CD4-positive, alpha-beta T cell treated with Interleukin-2 at 100 ng/mL for 4 hours (primary cell): ENCODE data around the gene SH3BP4.

Source experiments
- DNase-seq: peaks from one replicate; pipeline ENCODE4 v3.0.0-alpha.2; 2020; ENCODE audit warnings: low spot score

Gene SH3BP4

GRCh38 chr2:234951664-234952269 is at the start of gene SH3BP4:
SH3BP4 (plus strand) TSS chr2:234952017; CDS start chr2:235035003, 82,986 bp downstream.
- DNase-seq: no peak

DNA sequence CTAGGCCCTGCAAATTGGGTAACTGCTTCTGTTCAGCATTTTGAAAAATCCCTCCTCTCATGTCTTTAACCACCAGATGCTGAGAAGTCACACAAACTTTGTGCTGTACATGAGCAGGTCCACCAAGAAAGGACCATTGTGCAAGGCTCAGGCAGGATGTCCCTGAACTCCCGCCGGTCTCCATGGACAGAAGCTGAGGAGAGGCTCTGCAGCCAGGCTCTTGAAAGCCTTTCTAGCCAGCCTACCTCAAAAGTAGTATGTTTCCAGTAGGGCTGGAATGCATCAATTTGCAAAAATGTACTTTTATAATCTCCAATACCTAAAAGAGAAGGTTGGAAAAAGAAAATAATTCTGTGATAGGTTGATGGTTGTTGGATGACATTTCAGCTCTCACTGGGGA is 47.0 kb upstream of the SH3BP4 start:
- no peak for DNase-seq

DNA sequence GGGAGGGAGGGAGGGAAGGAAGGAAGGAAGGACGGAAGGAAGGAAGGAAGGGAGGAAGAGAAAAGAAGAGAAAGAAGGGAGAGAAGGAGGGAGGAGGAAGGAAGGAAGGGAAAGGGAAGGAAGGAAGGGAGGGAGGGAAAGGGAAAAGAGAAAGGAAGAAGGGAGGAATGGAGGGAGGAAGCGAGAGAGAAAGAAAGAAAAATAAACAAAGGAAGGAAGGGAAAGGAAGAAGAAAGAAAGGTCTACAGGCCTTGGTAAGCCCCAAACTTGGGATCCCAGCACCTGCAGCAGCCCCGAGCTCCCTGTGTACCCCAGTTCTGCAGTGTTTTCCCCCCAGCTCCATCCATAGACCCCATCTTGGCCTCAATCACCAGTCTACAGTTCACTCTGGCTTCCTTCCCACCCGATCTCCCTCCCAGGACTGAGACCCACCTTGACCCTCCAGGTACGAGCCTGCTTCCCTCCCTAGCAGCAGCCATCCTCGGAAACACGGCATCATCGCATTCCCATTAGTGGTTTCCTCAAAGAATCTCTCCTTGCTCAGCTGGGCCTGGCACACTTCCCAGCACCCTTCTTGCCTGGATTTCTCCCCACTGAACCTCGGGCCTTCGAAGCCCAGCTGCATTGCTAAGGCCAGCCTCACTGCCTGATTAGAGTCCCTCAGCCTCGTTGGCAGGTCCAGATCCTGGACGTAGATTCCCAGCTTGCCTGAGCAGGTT is 46.1 kb upstream of the SH3BP4 start:
- DNase-seq: no peak

GRCh38 chr2:234910186-234910679 is 41.6 kb upstream of the SH3BP4 start:
- no peak for DNase-seq

DNA sequence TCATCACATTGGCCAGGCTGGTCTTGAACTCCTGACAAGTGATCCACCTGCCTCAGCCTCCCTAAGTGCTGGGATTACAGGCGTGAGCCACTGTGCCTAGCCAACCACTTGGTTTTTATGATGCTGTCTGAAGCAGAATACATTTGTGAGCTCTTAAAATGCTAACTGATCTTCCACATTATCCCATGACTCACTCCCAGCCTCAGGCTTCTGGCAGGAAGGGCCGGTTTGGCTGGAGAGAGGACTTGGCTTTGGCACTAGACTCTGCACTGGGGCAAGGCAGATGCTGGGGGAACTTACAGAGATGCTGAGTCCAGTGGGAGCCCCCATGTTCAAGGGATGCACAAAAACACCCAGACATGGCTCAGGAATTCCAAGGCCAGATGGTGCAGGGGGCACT is 40.5 kb upstream of the SH3BP4 start:
- no peak for DNase-seq

DNA sequence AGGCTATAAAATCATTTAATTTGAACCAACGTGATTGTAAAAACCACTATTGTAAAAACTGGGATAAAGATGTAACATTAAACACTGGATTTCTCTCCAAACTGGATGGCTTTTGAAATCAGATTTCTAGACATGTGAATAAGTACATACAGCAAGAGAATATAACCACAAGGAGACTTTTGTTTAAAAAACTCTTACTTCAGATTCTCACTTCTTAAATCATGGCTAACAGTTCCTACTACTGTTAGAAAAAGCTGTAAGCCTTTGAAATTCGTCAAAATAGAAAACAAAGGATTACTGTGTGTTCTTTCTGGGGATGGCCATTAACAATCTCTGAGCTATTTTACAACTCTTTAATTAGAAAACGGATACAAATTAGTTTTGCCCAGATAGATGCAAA is 39.4 kb upstream of the SH3BP4 start:
- DNase-seq: no peak

- DNase-seq: no peak
Observed at GRCh38 chr2:234913208-234913626, 38.6 kb upstream of the SH3BP4 start.

DNA sequence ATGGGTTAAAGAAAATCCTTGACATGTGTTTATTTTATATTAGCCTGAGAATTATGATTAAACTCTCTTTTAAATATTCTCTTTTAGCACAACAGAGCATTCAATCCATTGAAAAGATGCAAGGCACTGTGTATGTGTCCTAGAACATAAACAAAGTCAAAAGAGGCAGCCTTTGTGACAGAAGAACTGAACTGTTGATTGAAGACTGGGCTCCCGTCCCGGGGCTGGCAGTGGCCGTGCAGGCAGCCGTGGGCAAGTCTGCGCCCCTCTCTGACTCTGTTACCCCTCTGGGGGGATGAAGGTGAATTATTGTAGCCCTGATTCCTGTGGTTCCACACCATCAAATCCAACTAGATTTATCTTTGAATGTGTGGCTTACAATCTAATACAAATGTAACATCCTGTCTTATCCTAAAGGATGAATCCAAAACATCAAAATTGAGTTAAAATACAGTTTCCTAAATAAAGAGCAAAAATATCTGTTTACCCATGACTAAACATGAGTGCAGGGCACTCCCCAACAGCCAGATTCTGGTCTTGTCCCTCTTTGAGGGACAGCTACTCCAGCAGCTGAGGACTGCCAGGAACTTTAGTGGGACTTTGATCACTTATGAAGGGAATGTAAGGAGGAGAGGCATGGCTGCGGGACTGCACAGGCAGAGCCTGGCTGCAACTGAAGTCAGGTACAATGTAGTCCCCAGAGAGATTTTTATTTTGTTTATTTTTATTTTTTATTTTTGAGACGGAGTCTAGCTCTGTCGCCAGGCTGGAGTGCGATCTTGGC is 37.3 kb upstream of the SH3BP4 start:
- DNase-seq: no peak

DNA sequence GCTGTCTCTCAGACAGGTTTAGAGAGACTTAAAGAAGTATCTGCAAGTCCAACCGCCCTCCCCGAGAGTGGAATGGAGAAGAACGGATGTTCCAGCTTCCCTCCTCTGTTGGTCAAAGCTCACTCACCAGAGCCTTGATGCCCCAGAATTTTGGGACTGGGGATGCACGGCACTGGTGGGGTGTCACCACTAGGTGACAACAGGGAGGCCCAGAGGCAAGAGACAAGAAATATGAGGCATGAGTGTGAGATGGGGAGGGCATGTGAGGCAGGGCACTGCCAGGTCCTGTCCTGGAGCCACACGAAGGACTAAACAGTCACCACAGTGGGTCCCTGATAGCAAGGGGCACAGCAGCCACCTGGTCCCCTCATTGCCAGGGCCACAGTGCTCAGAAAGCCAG is 35.1 kb upstream of the SH3BP4 start:
- no peak for DNase-seq

DNA sequence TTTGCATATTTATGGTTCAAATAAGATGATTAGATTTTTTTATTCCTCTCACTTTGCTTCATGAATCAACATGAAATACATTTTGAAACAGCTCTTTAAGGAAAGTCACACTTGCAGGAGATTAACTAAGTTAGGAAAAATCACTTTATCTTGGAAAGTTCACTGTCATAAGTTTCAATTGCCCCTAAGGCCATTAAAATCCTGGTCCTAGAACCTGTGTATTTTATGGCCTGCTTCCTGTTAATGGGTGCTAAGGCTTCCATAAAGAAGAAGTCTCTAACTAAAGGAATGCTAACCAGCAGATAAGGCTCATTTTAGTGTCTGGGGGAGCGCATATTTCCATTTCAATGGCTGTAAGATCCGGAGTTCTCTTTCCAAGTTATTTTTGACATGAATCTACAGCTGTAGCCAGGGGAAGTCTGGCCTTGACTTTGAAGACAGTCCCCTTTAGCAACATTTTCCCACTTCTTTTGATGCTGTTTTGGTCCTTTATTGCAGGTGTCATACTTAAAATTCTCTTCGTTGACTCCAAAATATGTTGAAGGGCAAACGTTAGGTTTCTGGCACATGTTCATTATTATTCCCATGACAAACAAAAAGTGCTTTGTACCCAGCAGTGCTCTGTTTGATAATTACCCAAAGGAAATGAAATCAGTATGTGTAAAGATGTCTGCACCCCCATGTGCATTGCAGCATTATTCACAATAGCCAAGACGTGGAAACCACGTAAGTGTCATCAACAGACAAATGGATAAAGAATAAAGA is 34.4 kb upstream of the SH3BP4 start:
- DNase-seq: no peak

DNA sequence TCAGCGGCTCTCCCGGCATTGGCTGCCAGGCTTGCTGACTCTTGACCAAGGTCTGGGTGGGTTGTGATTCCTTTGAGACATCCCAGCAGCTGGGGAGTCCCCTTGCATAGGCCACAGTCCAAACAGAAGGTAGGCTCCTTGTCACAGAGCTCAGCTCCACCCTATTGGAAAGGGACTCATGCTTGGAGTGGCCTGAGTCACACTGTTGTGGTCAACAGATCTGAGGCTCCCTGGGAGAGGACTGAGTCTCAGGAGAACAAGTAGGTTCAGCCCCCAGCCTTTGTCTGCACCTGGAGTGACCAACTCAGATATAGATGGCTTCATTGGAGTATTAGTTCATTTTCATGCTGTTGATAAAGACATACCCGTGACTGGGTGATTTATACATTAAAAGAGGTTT is 32.1 kb upstream of the SH3BP4 start:
- DNase-seq: no peak

- DNase-seq: no peak
Observed at GRCh38 chr2:234920836-234921235, 31.0 kb upstream of the SH3BP4 start.

DNA sequence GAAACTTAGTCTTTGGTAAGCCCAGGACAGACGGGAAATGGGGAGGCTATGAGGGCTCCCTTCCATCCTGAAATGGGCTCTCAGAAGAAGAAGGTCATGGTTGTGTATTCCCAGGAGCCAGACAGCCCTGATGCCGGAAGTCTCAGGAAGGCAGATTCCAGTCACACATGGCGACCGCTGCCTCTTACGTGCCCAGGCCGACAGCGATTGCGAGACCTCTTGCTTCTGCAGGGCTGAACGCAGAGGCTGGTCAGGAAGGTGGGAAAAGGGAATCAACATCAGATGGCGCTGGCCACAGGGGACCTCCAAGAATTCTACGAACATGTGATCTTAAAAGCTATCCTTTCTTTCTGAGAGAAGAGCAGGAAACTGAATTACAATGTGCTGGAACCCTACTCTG is 22.8 kb upstream of the SH3BP4 start:
- no peak for DNase-seq

DNA sequence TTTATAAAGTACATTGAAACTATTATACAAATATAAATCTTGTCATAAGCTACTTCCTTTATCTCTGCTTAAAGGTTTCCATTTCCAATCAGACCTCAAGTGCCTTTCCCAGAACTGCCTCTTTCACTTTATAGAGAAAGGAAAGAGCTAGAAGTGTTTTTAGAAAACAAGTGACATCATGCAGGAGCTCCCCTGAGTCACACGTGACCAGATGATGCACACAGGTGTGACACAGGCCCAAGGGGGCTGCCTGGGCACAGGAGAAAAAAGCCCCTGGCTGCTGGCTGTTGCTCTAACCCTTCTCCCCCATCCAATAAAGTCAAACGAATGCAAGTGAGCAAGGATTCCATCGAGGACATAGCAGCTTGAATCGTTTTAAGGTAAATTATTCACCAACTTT is 21.4 kb upstream of the SH3BP4 start:
- DNase-seq: no peak

DNA sequence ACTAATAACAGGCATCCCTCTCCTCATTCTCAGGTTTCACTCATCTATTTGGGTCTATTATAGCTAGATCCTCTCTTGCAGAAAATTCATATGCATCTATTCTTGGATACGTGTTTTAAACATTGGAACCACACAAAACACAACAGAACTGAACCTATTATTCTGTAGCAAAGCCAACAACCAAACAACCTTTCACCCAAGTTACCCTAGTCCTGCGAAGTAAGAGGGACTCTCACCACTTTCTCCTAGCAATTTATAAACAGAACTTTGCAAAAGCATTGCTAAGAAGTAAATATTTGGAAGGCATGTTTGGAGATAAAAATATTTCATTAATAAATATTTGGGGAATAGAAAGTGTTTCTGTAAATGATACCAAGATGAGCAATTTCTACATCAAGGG is 20.4 kb upstream of the SH3BP4 start:
- DNase-seq: no peak

- DNase-seq: no peak
Observed at GRCh38 chr2:234932591-234933168, 19.1 kb upstream of the SH3BP4 start.

DNA sequence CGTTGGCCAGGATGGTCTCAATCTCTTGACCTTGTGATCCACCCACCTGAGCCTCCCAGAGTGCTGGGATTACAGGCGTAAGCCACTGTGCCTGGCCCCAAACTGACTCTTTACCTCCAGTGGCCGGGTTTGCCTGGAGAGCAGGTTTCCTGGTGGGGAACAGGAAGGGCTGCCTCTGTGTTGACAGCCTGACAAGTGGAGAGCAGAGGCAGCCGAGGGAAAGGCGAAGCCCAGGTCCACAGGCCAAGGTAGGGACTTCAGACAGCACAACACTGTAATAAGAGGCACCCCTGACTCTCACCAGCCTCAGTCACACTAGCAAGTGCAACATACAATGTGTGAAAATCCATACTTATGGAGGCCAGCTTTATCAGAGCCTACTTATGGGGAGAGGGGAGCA is 16.5 kb upstream of the SH3BP4 start:
- DNase-seq: no peak

- no peak for DNase-seq
Observed at GRCh38 chr2:234939576-234939975, 12.2 kb upstream of the SH3BP4 start.

GRCh38 chr2:234939996-234940395 is 11.8 kb upstream of the SH3BP4 start:
- no peak for DNase-seq

DNA sequence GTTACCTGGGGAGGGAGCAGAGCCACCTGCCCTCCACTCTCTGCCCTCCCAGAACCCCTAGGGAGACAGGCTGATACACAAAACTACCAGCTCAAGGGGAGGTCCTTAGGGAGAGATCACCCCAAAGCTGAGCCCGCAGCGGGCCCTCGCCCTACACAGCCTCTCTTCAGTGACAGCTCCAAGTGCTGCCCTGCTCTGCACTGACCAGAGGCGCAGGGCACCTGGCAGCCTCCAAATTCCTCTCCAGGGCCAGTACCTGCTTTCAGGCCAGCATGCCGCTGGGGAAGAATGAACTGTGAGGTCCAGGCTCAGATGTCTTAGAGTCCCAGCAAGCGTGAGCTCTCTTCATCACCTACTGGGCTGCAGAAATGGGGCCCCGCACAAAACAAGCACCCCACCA is 11.3 kb upstream of the SH3BP4 start:
- DNase-seq: no peak

GRCh38 chr2:234945339-234945873 is 6.4 kb upstream of the SH3BP4 start:
- DNase-seq: no peak

DNA sequence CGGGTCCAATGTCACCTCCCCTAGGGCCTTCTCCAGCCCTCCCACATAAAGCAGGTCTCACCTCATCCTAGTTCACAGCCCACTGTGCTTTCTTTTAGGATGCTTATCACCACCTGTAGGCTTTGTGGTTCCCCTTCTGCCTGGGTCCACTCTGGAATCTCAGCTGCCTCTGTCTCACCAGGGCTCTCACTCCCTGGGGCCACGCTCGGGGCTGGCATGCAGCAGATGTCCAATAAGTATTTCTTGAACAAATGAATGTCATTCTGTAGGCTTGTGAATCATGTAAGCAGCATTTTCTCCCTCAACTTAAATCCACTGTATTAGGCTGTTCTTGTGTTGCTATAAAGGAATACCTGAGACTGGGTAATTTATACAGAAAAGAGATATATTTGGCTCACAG is 4.3 kb upstream of the SH3BP4 start:
- DNase-seq: no peak
